A549 (cell line): ENCODE measurements around the gene SLC25A26. TPM values are rescaled to one million over a fixed set of nuclear protein-coding genes. Genes with fewer than 3 reads are reported as not detected.

ENCODE experiments used
- ATAC-seq, 2 experiments: fragments of 200-7000 bp in 1 of 2; fragments of >200 bp in 1 of 2; cut with Nextera tagmentation in 1 of 2; cut with Tn5 transposase in 1 of 2; 3 replicates each; pipeline versions ENCODE4 v1.8.0 to v1.9.1; 2018 to 2020; ENCODE audit warnings: mild to moderate bottlenecking in 1 of 2, moderate library complexity in 1 of 2
- CTCF ChIA-PET: fragments of 300-600 bp; sonication (Branson Sonifier 250); formaldehyde crosslinking; extraction: SDS; loops from one replicate; lab custom pipeline; 2021; ENCODE audit warnings: antibody characterized with exemption, inconsistent platforms; lab: Yijun Ruan, JAX
- POLR2A ChIA-PET: fragments of 350-600 bp; formaldehyde crosslinking; extraction: SDS; loops from one replicate; lab custom pipeline; 2021; ENCODE audit warnings: antibody characterized with exemption, inconsistent platforms; lab: Yijun Ruan, JAX
- DNase-seq, 2 experiments: peaks; one replicate each; pipeline versions ENCODE4 v3.0.0 to v3.0.0-alpha.2; 2011 to 2016; ENCODE audit warnings: low read depth in 1 of 2, low spot score in 1 of 2
- FAIRE-seq: peaks from 2 replicates; lab custom pipeline; 2011; peaks lifted over from hg19 to GRCh38; lab: Jason Lieb, UNC
- H3K27ac ChIP-seq, 2 experiments: fragments of >200 bp; sonication (Bioruptor Twin); formaldehyde crosslinking; 3 replicates each; pipeline ENCODE4 v1.5.1; 2016 to 2017
- H3K4me1 ChIP-seq: fragments of >200 bp; sonication (Bioruptor Twin); formaldehyde crosslinking; 3 replicates; pipeline ENCODE4 v1.6.1; 2016
- H3K4me2 ChIP-seq: fragments of >200 bp; sonication (Bioruptor Twin); formaldehyde crosslinking; 3 replicates; pipeline ENCODE4 v1.6.1; 2016
- H3K4me3 ChIP-seq: fragments of >200 bp; sonication (Bioruptor Twin); formaldehyde crosslinking; 3 replicates; pipeline ENCODE4 v1.5.1; 2016
- H3K9me3 ChIP-seq: fragments of >200 bp; sonication (Bioruptor Twin); formaldehyde crosslinking; 3 replicates; pipeline ENCODE4 v1.6.1; 2016
- ATOH8 ChIP-seq: fragments of 250-450 bp; sonication (Bioruptor Pico); IDR thresholded peaks from 2 replicates; pipeline ENCODE4 v1.5.0; 2020; ENCODE audit warnings: low read depth, mild to moderate bottlenecking, moderate library complexity
- BCL3 ChIP-seq: fragments of >200 bp; sonication (Bioruptor Twin); formaldehyde crosslinking; IDR thresholded peaks from 3 replicates; pipeline ENCODE4 v1.6.1; 2016
- CBX8 ChIP-seq: fragments of 200-600 bp; sonication (generic); IDR thresholded peaks from 2 replicates; pipeline ENCODE4 v1.6.1; 2016
- CHD2 ChIP-seq: fragments of 150-350 bp; IDR thresholded peaks from 2 replicates; pipeline ENCODE4 v1.6.1; 2014; ENCODE audit warnings: low read length; ENCODE audit not compliant: partially characterized antibody
- CHD4 ChIP-seq: fragments of 200-600 bp; sonication (generic); IDR thresholded peaks from 2 replicates; pipeline ENCODE4 v1.6.1; 2016; ENCODE audit warnings: antibody characterized with exemption, mild to moderate bottlenecking, borderline replicate concordance
- CTCF ChIP-seq: fragments of >200 bp; sonication (Bioruptor Twin); formaldehyde crosslinking; IDR thresholded peaks from 3 replicates; pipeline ENCODE4 v1.5.1; 2016
- EHMT2 ChIP-seq: fragments of 200-600 bp; sonication (generic); IDR thresholded peaks from 2 replicates; pipeline ENCODE4 v1.6.1; 2016; ENCODE audit warnings: antibody characterized with exemption, low read depth, mild to moderate bottlenecking, moderate library complexity
- ESRRA ChIP-seq: fragments of 150-350 bp; IDR thresholded peaks from 2 replicates; pipeline ENCODE4 v1.6.1; 2014; ENCODE audit warnings: mild to moderate bottlenecking, low read length, borderline replicate concordance
- HMGXB4 ChIP-seq: fragments of 250-450 bp; sonication (Bioruptor Pico); IDR thresholded peaks from 2 replicates; pipeline ENCODE4 v1.5.0; 2021; ENCODE audit warnings: mild to moderate bottlenecking, moderate library complexity, borderline replicate concordance
- HOXB13 ChIP-seq: fragments of 250-450 bp; sonication (Bioruptor Pico); IDR thresholded peaks from 2 replicates; pipeline ENCODE4 v1.5.0; 2020; ENCODE audit warnings: low read depth, mild to moderate bottlenecking, moderate library complexity
- JUNB ChIP-seq: fragments of >200 bp; sonication (Bioruptor Twin); formaldehyde crosslinking; IDR thresholded peaks from 2 replicates; pipeline ENCODE4 v1.6.1; 2016
- KDM1A ChIP-seq: fragments of 200-600 bp; sonication (generic); IDR thresholded peaks from 2 replicates; pipeline ENCODE4 v1.6.1; 2016; ENCODE audit warnings: low read depth, mild to moderate bottlenecking
- KDM5A ChIP-seq: fragments of 200-600 bp; sonication (generic); IDR thresholded peaks from 2 replicates; pipeline ENCODE4 v1.6.1; 2016; ENCODE audit warnings: antibody characterized with exemption, mild to moderate bottlenecking
- MAFK ChIP-seq: fragments of 450-650 bp; IDR thresholded peaks from 2 replicates; pipeline ENCODE4 v1.6.1; 2014; ENCODE audit not compliant: partially characterized antibody
- MAX ChIP-seq: IDR thresholded peaks from 2 replicates; pipeline ENCODE4 v1.6.1; 2012
- NPAS2 ChIP-seq: fragments of 250-450 bp; sonication (Bioruptor Pico); IDR thresholded peaks from 2 replicates; pipeline ENCODE4 v1.8.0; 2022; ENCODE audit warnings: mild to moderate bottlenecking, moderate library complexity, borderline replicate concordance
- PBX3 ChIP-seq: IDR thresholded peaks from 2 replicates; pipeline ENCODE4 v1.6.1; 2012
- PHF8 ChIP-seq: fragments of 200-600 bp; sonication (generic); IDR thresholded peaks from 2 replicates; pipeline ENCODE4 v1.6.1; 2016; ENCODE audit warnings: low read depth, mild to moderate bottlenecking, antibody characterized with exemption, moderate library complexity, borderline replicate concordance
- POLR2AphosphoS2 ChIP-seq: conservative IDR thresholded peaks from 2 replicates; pipeline ENCODE4 v1.6.1; 2012; ENCODE audit warnings: low read length, improper control_type of control experiment, inconsistent platforms
- RAD21 ChIP-seq, 2 experiments: fragments of >200 bp in 1 of 2; sonication (Bioruptor Twin) in 1 of 2; formaldehyde crosslinking in 1 of 2; IDR thresholded peaks in 1 of 2; conservative IDR thresholded peaks in 1 of 2; 2 replicates in 1 of 2; 3 replicates in 1 of 2; pipeline ENCODE4 v1.6.1; 2012 to 2018; ENCODE audit warnings: inconsistent platforms in 1 of 2
- SMC3 ChIP-seq: fragments of >200 bp; sonication (Bioruptor Twin); formaldehyde crosslinking; IDR thresholded peaks from 3 replicates; pipeline ENCODE4 v1.6.1; 2018; ENCODE audit warnings: inconsistent platforms
- SREBF2 ChIP-seq: fragments of 450-650 bp; IDR thresholded peaks from 2 replicates; pipeline ENCODE4 v1.6.1; 2014; ENCODE audit warnings: mild to moderate bottlenecking, moderate library complexity
- USF2 ChIP-seq: fragments of 450-650 bp; IDR thresholded peaks from 2 replicates; pipeline ENCODE4 v1.6.1; 2014; ENCODE audit warnings: antibody characterized with exemption
- ZC3H11A ChIP-seq: fragments of 450-650 bp; IDR thresholded peaks from 2 replicates; pipeline ENCODE4 v1.6.1; 2014; ENCODE audit warnings: antibody characterized with exemption, mild to moderate bottlenecking
- ZNF302 ChIP-seq: fragments of 250-450 bp; sonication (Bioruptor Pico); IDR thresholded peaks from 2 replicates; pipeline ENCODE4 v1.9.0; 2021; ENCODE audit warnings: inconsistent platforms, mild to moderate bottlenecking, moderate library complexity
- ZSCAN20 ChIP-seq: fragments of 250-450 bp; sonication (Bioruptor Pico); IDR thresholded peaks from 2 replicates; pipeline ENCODE4 v1.8.0; 2022; ENCODE audit warnings: mild to moderate bottlenecking, moderate library complexity
- WGBS: methylation state at CpG from one replicate; pipeline ENCODE4 v1.1.6; 2017; ENCODE audit errors: missing lambda C conversion rate; 5-methylcytosine and 5-hydroxymethylcytosine counted together
- polyA plus RNA-seq, 4 experiments: library from polyadenylated mRNA; depleted of rRNA in 3 of 4; stranded (reverse); fragments of >200 nt; fragmentation: RNase III in 1 of 4; extraction: RNeasy Plus Mini Kit Qiagen cat#74134 plus additional on column Dnase treatment in 1 of 4; gene quantifications; 2 replicates in 3 of 4; 3 replicates in 1 of 4; pipeline ENCODE4 v1.2.3, GENCODE V29; 2011 to 2017

The SLC25A26 gene
- polyA plus RNA-seq, 2 of the 4 experiments (the other 2 are of a cell fraction): 13.0 to 30.5 TPM

- ATAC-seq (no peak), DNase-seq (no peak), FAIRE-seq (no peak)
- ChIA-PET POLR2A (no interaction called here), CTCF (interaction anchor here (1.0 kb wide), 1 partner anchor 9 kb away, joined by 3 read pairs; no protein-coding TSS in a partner anchor)
- no peaks in the 10 kb centered on the region for H3K4me1 ChIP-seq
- H3K9me3 ChIP-seq: no peaks in the 10 kb centered on the region
- H3K27ac ChIP-seq: no peak overlapping the region
- H3K4me3 ChIP-seq: no peak overlapping the region
- H3K4me2 ChIP-seq: no peak overlapping the region
- WGBS: 92% methylated on average over 5 of the region's 5 CpGs
- no peak for TF ChIP-seq USF2
- TF ChIP-seq ESRRA: no peak
- TF ChIP-seq NPAS2 (CRISPR knock-in tag): no peak
- no peak for TF ChIP-seq POLR2AphosphoS2
- no peak for TF ChIP-seq SREBF2
- no peak for TF ChIP-seq CHD2
- TF ChIP-seq HMGXB4 (CRISPR knock-in tag): no peak
- TF ChIP-seq HOXB13 (CRISPR knock-in tag): no peak
- TF ChIP-seq PHF8: no peak
- no peak for TF ChIP-seq CTCF
- no peak for TF ChIP-seq MAX
- TF ChIP-seq ZSCAN20 (CRISPR knock-in tag): no peak
- no peak for TF ChIP-seq JUNB
These were observed 47.1 kb downstream of the SLC25A26 start for GRCh38 chr3:66267906-66268305.

- ChIA-PET CTCF (interaction anchor here (1.0 to 4.8 kb wide), 5 partner anchors 8 to 669 kb away, joined by 3 to 16 read pairs (median 3); no protein-coding TSS in a partner anchor), POLR2A (no interaction called here)
- H3K4me3 ChIP-seq: no peak overlapping the region
- no peak for ATAC-seq
- no peak overlapping the region for H3K27ac ChIP-seq
- no peaks in the 10 kb centered on the region for H3K4me1 ChIP-seq
- 84% methylated on average over 4 of the region's 4 CpGs for WGBS
- DNase-seq: no peak
- no peak for TF ChIP-seq ATOH8 (CRISPR knock-in tag)
- no peak for TF ChIP-seq CHD2
- TF ChIP-seq EHMT2: no peak
- no peak for TF ChIP-seq ZC3H11A
- no peak for TF ChIP-seq SMC3
- no peak for TF ChIP-seq BCL3
- no peak for TF ChIP-seq RAD21 (conservative IDR thresholded peaks at IDR 0.05 in 1 of 2, IDR thresholded peaks at IDR 0.05 in 1 of 2)
- TF ChIP-seq MAX: no peak
- no peak for TF ChIP-seq KDM5A
- no peak for TF ChIP-seq PBX3
- no peak for TF ChIP-seq KDM1A
- TF ChIP-seq MAFK: no peak
- TF ChIP-seq ZNF302 (CRISPR knock-in tag): no peak
- no peak for TF ChIP-seq NPAS2 (CRISPR knock-in tag)
- no peak for TF ChIP-seq CHD4
- TF ChIP-seq ZSCAN20 (CRISPR knock-in tag): no peak
- TF ChIP-seq CBX8: no peak
- no peak overlapping the region for H3K4me2 ChIP-seq
- FAIRE-seq: no peak
- H3K9me3 ChIP-seq: no peaks in the 10 kb centered on the region
These were observed 48.1 kb downstream of the SLC25A26 start for GRCh38 chr3:66268864-66269263.
